Measurements from ENCODE around the gene TOR1AIP1. TPM values are rescaled to one million over a fixed set of nuclear protein-coding genes. Genes with fewer than 3 reads are reported as not detected.
A peak's percentile ranks its signal among the peaks of the same experiment; 100 is the strongest.

Gene TOR1AIP1
- total and polyA plus RNA-seq, 7 donors: 15.5 to 59.6 (median 35.1) TPM

- ATAC-seq (peak in 1 of 4 donors; percentile 23), DNase-seq (no peak)
- no peak overlapping the region for H3K4me3 ChIP-seq
- WGBS, 3 donors: 85 to 90% (median 86%) methylated on average over 4 of the region's 4 CpGs
- peaks cover 4 to 11% of the 10 kb centered on the region in 2 donors for H3K36me3 ChIP-seq (ENCODE audit: insufficient read depth in 1 of 2, low read depth in 1 of 2)
- no peak overlapping the region for H3K27ac ChIP-seq
- intact Hi-C loops (cut with DNase I): no loop called here
- TF ChIP-seq CTCF (IDR thresholded peaks at IDR 0.05): no peak
- H3K4me1 ChIP-seq: peaks cover 7% of the 10 kb centered on the region
- no peaks in the 10 kb centered on the region for H3K27me3 ChIP-seq (ENCODE audit: insufficient read depth in 3 of 3, low read length in 2 of 3)
- no peaks in the 10 kb centered on the region for H3K9me3 ChIP-seq
Observed at GRCh38 chr1:179925922-179926849, 44.1 kb downstream of the TOR1AIP1 start.

- TF ChIP-seq CTCF (IDR thresholded peaks at IDR 0.05): no peak
Observed at GRCh38 chr1:179926850-179927205, 44.7 kb downstream of the TOR1AIP1 start.

GRCh38 chr1:179929955-179930798, 48.1 kb downstream of the TOR1AIP1 start:
- Histone ChIP-seq H3K9me3 (no peaks in the 10 kb centered on the region), H3K4me3 (no peak overlapping the region), H3K27me3 (ENCODE audit: insufficient read depth in 3 of 3, low read length in 2 of 3) (no peaks in the 10 kb centered on the region), H3K27ac (no peak overlapping the region), H3K4me1 (no peaks in the 10 kb centered on the region), H3K36me3 (ENCODE audit: insufficient read depth in 1 of 2, low read depth in 1 of 2) (no peaks in the 10 kb centered on the region)
- 49 to 56% (median 54%) methylated on average over 2 of the region's 2 CpGs for WGBS, 3 donors
- ATAC-seq: no peak
- no peak for DNase-seq
- intact Hi-C loops (cut with DNase I): no loop called here
- no peak for TF ChIP-seq CTCF (IDR thresholded peaks at IDR 0.05)

More at GRCh38 chr1:179926850-179927205, 44.7 kb downstream of the TOR1AIP1 start:
- WGBS, 3 donors: 94 to 99% (median 94%) methylated on average over 3 of the region's 3 CpGs
- Histone ChIP-seq H3K27ac (no peak overlapping the region), H3K9me3 (no peaks in the 10 kb centered on the region), H3K4me3 (no peak overlapping the region), H3K4me1 (peaks cover 7% of the 10 kb centered on the region), H3K27me3 (ENCODE audit: insufficient read depth in 3 of 3, low read length in 2 of 3) (no peaks in the 10 kb centered on the region), H3K36me3 (ENCODE audit: insufficient read depth in 1 of 2, low read depth in 1 of 2) (peaks cover 0 to 7% of the 10 kb centered on the region in 2 donors)
- ATAC-seq (no peak), DNase-seq (no peak)
- intact Hi-C loops (cut with DNase I): no loop called here

DNA sequence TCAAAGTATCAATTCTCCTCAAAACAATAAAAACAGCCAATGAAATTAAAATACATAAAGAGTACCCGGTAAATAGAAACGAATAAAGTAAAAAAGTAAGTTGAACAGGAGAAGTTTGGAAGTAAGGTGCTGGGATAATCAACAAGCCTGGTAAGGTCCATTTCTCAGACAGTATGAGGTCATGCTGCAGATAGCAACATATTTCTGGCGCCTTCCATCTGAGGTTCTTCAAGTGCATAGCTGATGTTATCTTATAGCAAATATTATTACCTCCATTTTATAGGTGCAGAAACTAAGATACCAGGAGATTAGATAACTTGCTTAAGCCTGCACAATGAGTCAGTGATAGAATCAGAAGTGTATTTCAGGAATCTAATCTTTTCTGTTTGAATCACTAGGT, 48.8 kb downstream of the TOR1AIP1 start:
- H3K36me3 ChIP-seq (ENCODE audit: insufficient read depth in 1 of 2, low read depth in 1 of 2): no peaks in the 10 kb centered on the region
- H3K4me1 ChIP-seq: no peaks in the 10 kb centered on the region
- no peak for TF ChIP-seq CTCF (IDR thresholded peaks at IDR 0.05)
- H3K9me3 ChIP-seq: no peaks in the 10 kb centered on the region
- intact Hi-C loops (cut with DNase I): no loop called here
- no peak overlapping the region for H3K4me3 ChIP-seq
- H3K27me3 ChIP-seq (ENCODE audit: insufficient read depth in 3 of 3, low read length in 2 of 3): no peaks in the 10 kb centered on the region
- DNase-seq (no peak), ATAC-seq (no peak)
- WGBS, 3 donors: 90 to 99% (median 91%) methylated on average over 3 of the region's 3 CpGs
- H3K27ac ChIP-seq: no peak overlapping the region
